Suprapubic skin (tissue), 3 donors: Measurements from ENCODE around the gene MEA1.

Experiments used
- CTCF ChIP-seq, 2 donors: fragments of 200-600 bp in 1 of 2; fragments of 450-650 bp in 1 of 2; sonication (generic) in 1 of 2; IDR thresholded peaks; one replicate each; pipeline ENCODE4 v1.5.1; 2016 to 2019; ENCODE audit warnings: antibody characterized with exemption in 2 of 2, mild to moderate bottlenecking in 1 of 2, moderate library complexity in 1 of 2
- EP300 ChIP-seq: sonication (generic); formaldehyde crosslinking; IDR thresholded peaks from one replicate; pipeline ENCODE4 v1.6.1; 2017; ENCODE audit warnings: antibody characterized with exemption
- POLR2A ChIP-seq, 2 donors: fragments of 450-650 bp; IDR thresholded peaks; one replicate each; pipeline ENCODE4 v1.6.1; 2017; ENCODE audit warnings: antibody characterized with exemption in 2 of 2, mild to moderate bottlenecking in 2 of 2, moderate library complexity in 2 of 2

DNA sequence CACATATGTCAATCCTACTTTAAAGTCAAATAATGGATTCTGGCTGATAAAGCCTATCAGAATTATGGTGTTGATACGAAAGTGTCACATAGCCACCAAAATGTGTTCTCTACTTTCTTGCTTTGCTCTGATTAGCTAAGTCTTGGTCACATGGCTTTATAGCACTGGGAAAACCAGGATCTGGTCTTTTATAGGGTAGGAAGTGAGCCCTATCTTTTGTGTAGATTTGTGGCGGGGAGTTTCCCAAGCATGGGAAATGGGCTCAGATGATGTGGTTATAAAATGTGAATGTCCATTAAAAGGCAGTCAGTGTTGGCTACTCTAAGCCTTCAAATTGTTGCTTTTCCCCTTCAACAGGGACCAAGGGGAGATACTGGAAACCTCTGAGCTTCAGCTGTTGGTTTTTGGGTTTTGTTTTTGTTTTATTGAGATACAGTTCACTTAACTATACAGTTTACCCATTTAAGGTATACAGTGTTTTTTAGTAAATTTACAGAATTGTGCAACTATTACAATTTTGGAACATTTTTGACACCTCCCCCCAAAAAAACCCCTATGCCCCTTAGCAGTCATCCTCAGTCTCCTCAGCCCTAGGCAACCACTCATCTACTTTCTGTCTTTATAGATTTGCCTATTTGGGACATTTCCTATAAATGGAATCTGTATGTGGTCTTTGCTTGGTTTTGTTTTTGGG lies 19.9 kb upstream of the MEA1 start:
- TF ChIP-seq CTCF (IDR thresholded peaks at IDR 0.05) (no peak), POLR2A (IDR thresholded peaks at IDR 0.05) (no peak), EP300 (no peak)
